Suprapubic skin (tissue), 3 donors: ENCODE measurements around the gene MTA3.

Source experiments
- EP300 ChIP-seq: sonication (generic); formaldehyde crosslinking; IDR thresholded peaks from one replicate; pipeline ENCODE4 v1.6.1; 2017; ENCODE audit warnings: antibody characterized with exemption
- POLR2A ChIP-seq, 2 donors: fragments of 450-650 bp; IDR thresholded peaks; one replicate each; pipeline ENCODE4 v1.6.1; 2017; ENCODE audit warnings: antibody characterized with exemption in 2 of 2, mild to moderate bottlenecking in 2 of 2, moderate library complexity in 2 of 2
- TF ChIP-seq, protein P1 (sequence below), 2 donors: fragments of 200-600 bp in 1 of 2; fragments of 450-650 bp in 1 of 2; sonication (generic) in 1 of 2; IDR thresholded peaks; one replicate each; pipeline ENCODE4 v1.5.1; 2016 to 2019; ENCODE audit warnings: antibody characterized with exemption in 2 of 2, mild to moderate bottlenecking in 1 of 2, moderate library complexity in 1 of 2

GRCh38 chr2:42547446-42548295 lies 20.8 kb upstream of the MTA3 start:
- TF ChIP-seq, protein P1, sequence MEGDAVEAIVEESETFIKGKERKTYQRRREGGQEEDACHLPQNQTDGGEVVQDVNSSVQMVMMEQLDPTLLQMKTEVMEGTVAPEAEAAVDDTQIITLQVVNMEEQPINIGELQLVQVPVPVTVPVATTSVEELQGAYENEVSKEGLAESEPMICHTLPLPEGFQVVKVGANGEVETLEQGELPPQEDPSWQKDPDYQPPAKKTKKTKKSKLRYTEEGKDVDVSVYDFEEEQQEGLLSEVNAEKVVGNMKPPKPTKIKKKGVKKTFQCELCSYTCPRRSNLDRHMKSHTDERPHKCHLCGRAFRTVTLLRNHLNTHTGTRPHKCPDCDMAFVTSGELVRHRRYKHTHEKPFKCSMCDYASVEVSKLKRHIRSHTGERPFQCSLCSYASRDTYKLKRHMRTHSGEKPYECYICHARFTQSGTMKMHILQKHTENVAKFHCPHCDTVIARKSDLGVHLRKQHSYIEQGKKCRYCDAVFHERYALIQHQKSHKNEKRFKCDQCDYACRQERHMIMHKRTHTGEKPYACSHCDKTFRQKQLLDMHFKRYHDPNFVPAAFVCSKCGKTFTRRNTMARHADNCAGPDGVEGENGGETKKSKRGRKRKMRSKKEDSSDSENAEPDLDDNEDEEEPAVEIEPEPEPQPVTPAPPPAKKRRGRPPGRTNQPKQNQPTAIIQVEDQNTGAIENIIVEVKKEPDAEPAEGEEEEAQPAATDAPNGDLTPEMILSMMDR (IDR thresholded peaks at IDR 0.05): no peak
- no peak for TF ChIP-seq POLR2A (IDR thresholded peaks at IDR 0.05)
- TF ChIP-seq EP300: no peak
